ENCODE measurements around the gene SF3A2. TPM values are rescaled to one million over a fixed set of nuclear protein-coding genes. Genes with fewer than 3 reads are reported as not detected.
A peak's percentile ranks its signal among the peaks of the same experiment; 100 is the strongest.

SF3A2 gene
- total RNA-seq, 1 donor from 2014 or later: 14.4 TPM

GRCh38 chr19:2296141-2296540 lies 59.5 kb downstream of the SF3A2 start:
- Histone ChIP-seq H3K9ac (no peak overlapping the region), H3K36me3 (no peaks in the 10 kb centered on the region), H3K27me3 (peaks cover 54% of the 10 kb centered on the region), H3K79me2 (ENCODE audit: low read depth) (no peaks in the 10 kb centered on the region), H2AFZ (replicated peaks) (no peak overlapping the region), H3K4me2 (no peak overlapping the region), H3K9me3 (ENCODE audit: low read depth) (no peaks in the 10 kb centered on the region), H3F3A (ENCODE audit: low read depth) (peaks cover 12% of the 10 kb centered on the region), H4K20me1 (ENCODE audit: low read depth) (peaks cover 11% of the 10 kb centered on the region), H3K4me3 (no peak overlapping the region), H3K4me1 (peaks cover 3% of the 10 kb centered on the region), H3K27ac (no peak overlapping the region)
- TF ChIP-seq EZH2phosphoT487 (IDR thresholded peaks at IDR 0.05): no peak
- TF ChIP-seq CTCF (IDR thresholded peaks at IDR 0.05): no peak
- no peak for TF ChIP-seq EZH2 (IDR thresholded peaks at IDR 0.05)
- H3K4me3 Mint-ChIP-seq: no peak overlapping the region
- no peak for DNase-seq (ENCODE audit: low spot score)
- peaks cover 34% of the 10 kb centered on the region for H3K27me3 Mint-ChIP-seq (ENCODE audit: insufficient read depth, low read depth)
- no peak overlapping the region for H3K27ac Mint-ChIP-seq
- H3K9me3 Mint-ChIP-seq: no peaks in the 10 kb centered on the region
- peaks cover 14% of the 10 kb centered on the region for H3K4me1 Mint-ChIP-seq
- H3K36me3 Mint-ChIP-seq: no peaks in the 10 kb centered on the region

MicroRNAs encoded within 50 kb of the gene (microRNA counts, 767-probe panel; counts per million panel counts)
- 460 counts per million, percentile 90 among the panel's probes with 10 or more counts for microRNA hsa-miR-1227

Small RNA genes within 50 kb of the gene (microRNA-seq; reads per million reads assigned to microRNA genes)
- gene MIR1227 (4.5 reads per million, percentile 23 among the genes with 10 or more reads in this experiment), gene MIR4321 (not detected)

Small RNA genes within 50 kb of the gene (small RNA-seq; reads per million reads assigned to genes)
- gene MIR1227: not detected

Other genes starting within 250 kb of the SF3A2 start
- gene BTBD2, start 221.1 kb upstream of the SF3A2 start, total RNA-seq (ENCODE audit: low replicate concordance): 48.8 and 148 TPM in 2 replicates
- gene MKNK2, start 185.6 kb upstream of the SF3A2 start, total RNA-seq (ENCODE audit: low replicate concordance): 46.0 and 106 TPM in 2 replicates
- gene MOB3A, start 140.5 kb upstream of the SF3A2 start, total RNA-seq (ENCODE audit: low replicate concordance): 6.0 and 15.9 TPM in 2 replicates
- gene IZUMO4, start 139.9 kb upstream of the SF3A2 start, total RNA-seq (ENCODE audit: low replicate concordance): 3.7 TPM in 1 of 2 replicates, not detected in the other
- gene AP3D1, start 85.3 kb upstream of the SF3A2 start, total RNA-seq (ENCODE audit: low replicate concordance): 50.9 and 93.7 TPM in 2 replicates
- gene DOT1L, start 72.9 kb upstream of the SF3A2 start, total RNA-seq (ENCODE audit: low replicate concordance): 8.9 and 21.1 TPM in 2 replicates
- gene PLEKHJ1, start 495 bp upstream of the SF3A2 start, total RNA-seq (ENCODE audit: low replicate concordance): 77.6 and 145 TPM in 2 replicates
- gene AMH, start 12.5 kb downstream of the SF3A2 start, total RNA-seq (ENCODE audit: low replicate concordance): 3.5 and 22.4 TPM in 2 replicates
- gene JSRP1, start 19.6 kb downstream of the SF3A2 start, total RNA-seq (ENCODE audit: low replicate concordance): 0.12 TPM in 1 of 2 replicates, not detected in the other
- gene PEAK3, start 45.4 kb downstream of the SF3A2 start, total RNA-seq (ENCODE audit: low replicate concordance): not detected in 2 replicates
- gene LINGO3, start 71.3 kb downstream of the SF3A2 start, total RNA-seq (ENCODE audit: low replicate concordance): 1.5 TPM in 1 of 2 replicates, not detected in the other
- gene LSM7, start 91.8 kb downstream of the SF3A2 start, total RNA-seq (ENCODE audit: low replicate concordance): 183 and 317 TPM in 2 replicates
- 20.7 and 90.9 TPM in 2 replicates for gene SPPL2B, start 91.9 kb downstream of the SF3A2 start, total RNA-seq (ENCODE audit: low replicate concordance)
- 0.40 TPM in 1 of 2 replicates, not detected in the other for gene TMPRSS9, start 123.4 kb downstream of the SF3A2 start, total RNA-seq (ENCODE audit: low replicate concordance)
- 22.3 and 37.9 TPM in 2 replicates for gene TIMM13, start 190.8 kb downstream of the SF3A2 start, total RNA-seq (ENCODE audit: low replicate concordance)
- 78.0 and 246 TPM in 2 replicates for gene LMNB2, start 220.1 kb downstream of the SF3A2 start, total RNA-seq (ENCODE audit: low replicate concordance)
- gene GADD45B, start 239.3 kb downstream of the SF3A2 start, total RNA-seq (ENCODE audit: low replicate concordance): 3.9 and 6.2 TPM in 2 replicates